HEK293 (cell line): Measurements from ENCODE around the gene MALT1.

ENCODE experiments used
- CTCF ChIA-PET: fragments of 350-600 bp; formaldehyde crosslinking; extraction: SDS; loops from one replicate; lab custom pipeline; 2021; ENCODE audit warnings: antibody characterized with exemption; lab: Yijun Ruan, JAX
- POLR2A ChIA-PET: fragments of 300-600 bp; formaldehyde crosslinking; extraction: SDS; loops from one replicate; lab custom pipeline; 2020; ENCODE audit warnings: antibody characterized with exemption, inconsistent platforms; lab: Yijun Ruan, JAX
- H3K27ac ChIP-seq: fragments of 200-500 bp; sonication (Bioruptor generic); 2 replicates; pipeline ENCODE4 v1.5.1; 2014; ENCODE audit warnings: low read depth, low read length, control low read depth, inconsistent platforms; ENCODE audit errors: extremely low read depth
- H3K36me3 ChIP-seq, 2 experiments: fragments of 200-500 bp in 1 of 2; sonication (Bioruptor generic) in 1 of 2; 1 replicate in 1 of 2; 2 replicates in 1 of 2; pipeline ENCODE4 v1.5.1; 2014 to 2017; ENCODE audit warnings: inconsistent platforms in 2 of 2, low read length in 2 of 2; ENCODE audit not compliant: control insufficient read depth in 2 of 2, insufficient read depth in 1 of 2
- H3K4me1 ChIP-seq: fragments of 200-500 bp; sonication (Bioruptor generic); 2 replicates; pipeline ENCODE4 v1.5.1; 2014; ENCODE audit warnings: mild to moderate bottlenecking, low read length, inconsistent platforms; ENCODE audit not compliant: control insufficient read depth, insufficient read depth
- H3K4me3 ChIP-seq: 2 replicates; pipeline ENCODE4 v1.5.1; 2011; ENCODE audit warnings: low read depth, mild to moderate bottlenecking, control low read depth, low read length, moderate library complexity
- H3K9me3 ChIP-seq: fragments of 200-500 bp; sonication (Bioruptor generic); 2 replicates; pipeline ENCODE4 v1.5.1; 2014; ENCODE audit warnings: low read depth, low read length, inconsistent platforms; ENCODE audit not compliant: control insufficient read depth, insufficient read depth
- EGR2 ChIP-seq: fragments of 450-650 bp; formaldehyde crosslinking; IDR thresholded peaks from 2 replicates; pipeline ENCODE4 v1.5.1; 2016; ENCODE audit warnings: low read depth, missing biosample characterization, missing genetic modification characterization
- HIC1 ChIP-seq: fragments of 450-650 bp; formaldehyde crosslinking; IDR thresholded peaks from 2 replicates; pipeline ENCODE4 v1.5.1; 2016; ENCODE audit warnings: missing biosample characterization, missing genetic modification characterization
- KLF1 ChIP-seq: fragments of 450-650 bp; formaldehyde crosslinking; IDR thresholded peaks from 2 replicates; pipeline ENCODE4 v1.5.1; 2016; ENCODE audit warnings: missing biosample characterization, missing genetic modification characterization
- OVOL3 ChIP-seq: fragments of 450-650 bp; formaldehyde crosslinking; IDR thresholded peaks from 2 replicates; pipeline ENCODE4 v1.5.1; 2016; ENCODE audit warnings: missing biosample characterization, missing genetic modification characterization
- PBX3 ChIP-seq: sonication (generic); formaldehyde crosslinking; IDR thresholded peaks from 2 replicates; pipeline ENCODE4 v1.8.1; 2022; ENCODE audit warnings: mild to moderate bottlenecking, moderate library complexity, missing genetic modification reagents
- TSHZ1 ChIP-seq: fragments of 450-650 bp; formaldehyde crosslinking; IDR thresholded peaks from 2 replicates; pipeline ENCODE4 v1.5.1; 2016; ENCODE audit warnings: missing biosample characterization, missing genetic modification characterization, borderline replicate concordance
- WT1 ChIP-seq: fragments of 450-650 bp; formaldehyde crosslinking; IDR thresholded peaks from 2 replicates; pipeline ENCODE4 v1.5.1; 2016; ENCODE audit warnings: missing biosample characterization, missing genetic modification characterization
- ZBTB26 ChIP-seq: fragments of 450-650 bp; formaldehyde crosslinking; optimal IDR thresholded peaks from 2 replicates; pipeline ENCODE3; 2016; ENCODE audit warnings: missing biosample characterization, mild to moderate bottlenecking, missing genetic modification characterization
- ZNF114 ChIP-seq: fragments of 450-650 bp; formaldehyde crosslinking; IDR thresholded peaks from 2 replicates; pipeline ENCODE4 v1.5.0; 2017; ENCODE audit warnings: missing biosample characterization, missing genetic modification characterization
- ZNF138 ChIP-seq: fragments of 450-650 bp; formaldehyde crosslinking; IDR thresholded peaks from 2 replicates; pipeline ENCODE4 v1.5.1; 2016; ENCODE audit warnings: missing biosample characterization, missing genetic modification characterization, borderline replicate concordance
- ZNF169 ChIP-seq: fragments of 450-650 bp; formaldehyde crosslinking; IDR thresholded peaks from 2 replicates; pipeline ENCODE4 v1.5.1; 2016; ENCODE audit warnings: missing biosample characterization, missing genetic modification characterization
- ZNF23 ChIP-seq: fragments of 450-650 bp; formaldehyde crosslinking; IDR thresholded peaks from 2 replicates; pipeline ENCODE4 v1.5.1; 2016; ENCODE audit warnings: missing biosample characterization, missing genetic modification characterization, borderline replicate concordance
- ZNF239 ChIP-seq: fragments of 450-650 bp; formaldehyde crosslinking; IDR thresholded peaks from 2 replicates; pipeline ENCODE4 v1.5.1; 2016; ENCODE audit warnings: missing biosample characterization, missing genetic modification characterization
- ZNF341 ChIP-seq: fragments of 450-650 bp; formaldehyde crosslinking; IDR thresholded peaks from 2 replicates; pipeline ENCODE4; 2016; ENCODE audit warnings: low read depth, missing biosample characterization, missing genetic modification characterization
- ZNF394 ChIP-seq: fragments of 450-650 bp; formaldehyde crosslinking; IDR thresholded peaks from 2 replicates; pipeline ENCODE4 v1.5.1; 2016; ENCODE audit warnings: missing biosample characterization, missing genetic modification characterization, mild to moderate bottlenecking, moderate library complexity, borderline replicate concordance
- ZNF433 ChIP-seq: fragments of 450-650 bp; formaldehyde crosslinking; IDR thresholded peaks from 2 replicates; pipeline ENCODE4 v1.5.1; 2016; ENCODE audit warnings: missing biosample characterization, missing genetic modification characterization, low read depth
- ZNF548 ChIP-seq: fragments of 450-650 bp; formaldehyde crosslinking; IDR thresholded peaks from 2 replicates; pipeline ENCODE4 v1.5.1; 2016; ENCODE audit warnings: missing biosample characterization, missing genetic modification characterization
- ZNF560 ChIP-seq: fragments of 450-650 bp; formaldehyde crosslinking; IDR thresholded peaks from 2 replicates; pipeline ENCODE4 v1.5.1; 2017; ENCODE audit warnings: missing biosample characterization, missing genetic modification characterization, borderline replicate concordance
- ZNF626 ChIP-seq: fragments of 450-650 bp; sonication (Bioruptor Pico); formaldehyde crosslinking; IDR thresholded peaks from 2 replicates; pipeline ENCODE4 v1.5.1; 2018; ENCODE audit warnings: missing biosample characterization, missing genetic modification characterization, inconsistent platforms
- ZNF670 ChIP-seq: fragments of 450-650 bp; formaldehyde crosslinking; IDR thresholded peaks from 2 replicates; pipeline ENCODE4 v1.5.1; 2016; ENCODE audit warnings: missing biosample characterization, missing genetic modification characterization, low read depth
- ZNF792 ChIP-seq: fragments of 450-650 bp; formaldehyde crosslinking; IDR thresholded peaks from 2 replicates; pipeline ENCODE4 v1.5.1; 2016; ENCODE audit warnings: missing biosample characterization, missing genetic modification characterization
- ZSCAN16 ChIP-seq: fragments of 450-650 bp; formaldehyde crosslinking; IDR thresholded peaks from 2 replicates; pipeline ENCODE4 v1.5.1; 2016; ENCODE audit warnings: missing biosample characterization, missing genetic modification characterization
- TF ChIP-seq, protein P1 (sequence below): fragments of 450-650 bp; formaldehyde crosslinking; IDR thresholded peaks from 2 replicates; pipeline ENCODE4 v1.5.1; 2016; ENCODE audit warnings: missing biosample characterization, missing genetic modification characterization

MALT1 gene

DNA sequence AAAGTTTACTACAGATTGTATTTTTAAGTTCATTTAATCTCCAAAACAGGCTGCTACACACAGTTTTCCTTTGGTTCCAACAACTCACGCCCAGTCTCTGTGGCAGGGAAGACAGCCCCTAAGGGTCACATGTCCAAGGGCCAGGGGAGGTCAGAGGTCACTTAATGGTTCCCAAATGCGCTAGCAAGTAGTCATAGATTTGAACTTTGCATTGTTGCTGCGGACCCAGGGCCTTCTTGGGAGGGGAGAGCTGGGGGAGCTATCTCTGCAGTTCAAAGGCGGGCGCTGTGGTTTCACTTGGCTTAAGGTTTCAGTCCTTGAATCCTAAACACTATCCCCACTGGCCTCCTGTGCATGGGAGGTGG is 118.6 kb downstream of the MALT1 start (continued):
- TF ChIP-seq ZNF670 (tag by site-specific recombination): no peak
- no peak for TF ChIP-seq ZNF23 (tag by site-specific recombination)
- no peak for TF ChIP-seq ZNF394 (tag by site-specific recombination)
- TF ChIP-seq, all 188 proteins: peak for 0

- Histone ChIP-seq H3K27ac (no peak overlapping the region), H3K9me3 (no peaks in the 10 kb centered on the region), H3K4me3 (no peak overlapping the region), H3K36me3 (no peaks in the 10 kb centered on the region), H3K4me1 (peaks cover 33% of the 10 kb centered on the region)
- TF ChIP-seq ZNF239 (tag by site-specific recombination) (no peak), ZBTB26 (no peak), ZNF341 (tag by site-specific recombination) (no peak), TSHZ1 (no peak), ZNF792 (tag by site-specific recombination) (no peak), ZNF560 (no peak), WT1 (tag by site-specific recombination) (no peak), ZNF626 (tag by site-specific recombination) (no peak)
- ChIA-PET POLR2A (no interaction called here), CTCF (interaction anchor here (1.0 to 1.5 kb wide), 2 partner anchors 11 to 13 kb away, joined by 4 read pairs; no protein-coding TSS in a partner anchor)
Observed at GRCh38 chr18:58792086-58792485, 120.8 kb downstream of the MALT1 start.

DNA sequence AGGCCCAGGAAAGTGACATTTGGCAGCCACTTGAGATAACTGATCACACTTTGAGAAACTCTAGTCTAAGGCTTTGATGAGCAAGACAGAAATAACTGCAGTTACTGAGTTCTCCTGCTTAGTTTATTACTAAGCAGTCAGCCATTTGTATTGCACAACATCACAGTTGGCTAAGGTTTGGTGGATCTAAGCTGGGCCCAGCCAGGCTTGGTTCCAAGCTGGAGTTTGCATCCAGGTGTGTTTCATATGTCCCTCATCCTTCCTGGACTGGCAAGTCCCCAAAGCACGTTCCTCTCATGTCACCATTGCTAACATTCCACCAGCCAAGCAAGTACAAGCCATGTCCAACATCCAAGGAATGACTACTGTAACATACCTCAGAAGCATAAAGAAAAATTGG is 122.1 kb downstream of the MALT1 start:
- ChIA-PET CTCF (interaction anchor here (1.3 to 1.6 kb wide), 2 partner anchors 25 to 277 kb away, joined by 4 to 5 read pairs; no protein-coding TSS in a partner anchor), POLR2A (no interaction called here)
- H3K27ac ChIP-seq: peak overlapping the region; percentile 64
- no peaks in the 10 kb centered on the region for H3K9me3 ChIP-seq
- no peaks in the 10 kb centered on the region for H3K36me3 ChIP-seq
- peaks cover 31% of the 10 kb centered on the region for H3K4me1 ChIP-seq
- H3K4me3 ChIP-seq: no peak overlapping the region
- TF ChIP-seq OVOL3 (tag by site-specific recombination): no peak
- TF ChIP-seq ZBTB26: no peak
- TF ChIP-seq PBX3 (CRISPR knock-in tag): no peak
- TF ChIP-seq, protein P1, sequence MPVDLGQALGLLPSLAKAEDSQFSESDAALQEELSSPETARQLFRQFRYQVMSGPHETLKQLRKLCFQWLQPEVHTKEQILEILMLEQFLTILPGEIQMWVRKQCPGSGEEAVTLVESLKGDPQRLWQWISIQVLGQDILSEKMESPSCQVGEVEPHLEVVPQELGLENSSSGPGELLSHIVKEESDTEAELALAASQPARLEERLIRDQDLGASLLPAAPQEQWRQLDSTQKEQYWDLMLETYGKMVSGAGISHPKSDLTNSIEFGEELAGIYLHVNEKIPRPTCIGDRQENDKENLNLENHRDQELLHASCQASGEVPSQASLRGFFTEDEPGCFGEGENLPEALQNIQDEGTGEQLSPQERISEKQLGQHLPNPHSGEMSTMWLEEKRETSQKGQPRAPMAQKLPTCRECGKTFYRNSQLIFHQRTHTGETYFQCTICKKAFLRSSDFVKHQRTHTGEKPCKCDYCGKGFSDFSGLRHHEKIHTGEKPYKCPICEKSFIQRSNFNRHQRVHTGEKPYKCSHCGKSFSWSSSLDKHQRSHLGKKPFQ (tag by site-specific recombination): no peak
- TF ChIP-seq EGR2 (tag by site-specific recombination): no peak
- TF ChIP-seq ZNF138: no peak
- TF ChIP-seq ZNF433 (tag by site-specific recombination): no peak
- TF ChIP-seq ZNF169 (tag by site-specific recombination): no peak
- TF ChIP-seq ZSCAN16 (tag by site-specific recombination): no peak
- TF ChIP-seq ZNF548 (tag by site-specific recombination): no peak
- TF ChIP-seq KLF1 (tag by site-specific recombination): no peak
- no peak for TF ChIP-seq ZNF114 (tag by site-specific recombination)
- TF ChIP-seq HIC1: no peak
